ENCODE measurements around the gene ELFN2. TPM values are rescaled to one million over a fixed set of nuclear protein-coding genes. Genes with fewer than 3 reads are reported as not detected.

The ELFN2 gene
- total RNA-seq, 4 donors from 2014 or later, result 0.30 to 0.76 TPM; not detected in 2

DNA sequence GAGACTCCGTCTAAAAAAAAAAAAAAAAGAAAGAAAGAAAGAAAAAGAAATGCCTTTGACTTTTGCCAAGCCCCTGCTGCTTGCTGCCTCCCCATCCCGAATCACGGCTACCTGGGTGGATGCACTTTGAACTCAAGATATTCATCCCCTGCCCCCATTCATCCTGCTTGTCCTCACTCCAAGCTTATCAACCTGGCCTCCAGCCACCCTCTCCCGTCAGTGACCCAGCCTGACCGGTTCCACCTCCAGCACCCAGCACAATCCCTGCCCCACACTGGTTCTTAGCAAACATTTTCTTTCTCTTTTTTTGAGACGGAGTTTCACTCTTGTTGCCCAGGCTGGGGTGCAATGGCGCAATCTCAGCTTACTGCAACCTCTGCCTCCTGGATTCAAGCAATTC, 100.6 kb downstream of the ELFN2 start:
- no peaks in the 10 kb centered on the region for H3K4me1 ChIP-seq
- DNase-seq, result no peak
- no peak overlapping the region for H3K27ac ChIP-seq
- TF ChIP-seq, protein P1, sequence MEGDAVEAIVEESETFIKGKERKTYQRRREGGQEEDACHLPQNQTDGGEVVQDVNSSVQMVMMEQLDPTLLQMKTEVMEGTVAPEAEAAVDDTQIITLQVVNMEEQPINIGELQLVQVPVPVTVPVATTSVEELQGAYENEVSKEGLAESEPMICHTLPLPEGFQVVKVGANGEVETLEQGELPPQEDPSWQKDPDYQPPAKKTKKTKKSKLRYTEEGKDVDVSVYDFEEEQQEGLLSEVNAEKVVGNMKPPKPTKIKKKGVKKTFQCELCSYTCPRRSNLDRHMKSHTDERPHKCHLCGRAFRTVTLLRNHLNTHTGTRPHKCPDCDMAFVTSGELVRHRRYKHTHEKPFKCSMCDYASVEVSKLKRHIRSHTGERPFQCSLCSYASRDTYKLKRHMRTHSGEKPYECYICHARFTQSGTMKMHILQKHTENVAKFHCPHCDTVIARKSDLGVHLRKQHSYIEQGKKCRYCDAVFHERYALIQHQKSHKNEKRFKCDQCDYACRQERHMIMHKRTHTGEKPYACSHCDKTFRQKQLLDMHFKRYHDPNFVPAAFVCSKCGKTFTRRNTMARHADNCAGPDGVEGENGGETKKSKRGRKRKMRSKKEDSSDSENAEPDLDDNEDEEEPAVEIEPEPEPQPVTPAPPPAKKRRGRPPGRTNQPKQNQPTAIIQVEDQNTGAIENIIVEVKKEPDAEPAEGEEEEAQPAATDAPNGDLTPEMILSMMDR (IDR thresholded peaks at IDR 0.05), result no peak
- no peak for TF ChIP-seq POLR2A (IDR thresholded peaks at IDR 0.05)
- no peak overlapping the region for H3K4me3 ChIP-seq
- intact Hi-C loops (cut with DNase I; ENCODE audit: low total_unique reads), result no loop called here
- H3K27me3 ChIP-seq, result peaks cover 0 to 24% of the 10 kb centered on the region in 2 donors
- no peaks in the 10 kb centered on the region for H3K9me3 ChIP-seq
- H3K36me3 ChIP-seq, result no peaks in the 10 kb centered on the region

- Histone ChIP-seq H3K9me3 (no peaks in the 10 kb centered on the region), H3K27me3 (peaks cover 0 to 21% of the 10 kb centered on the region in 2 donors), H3K27ac (no peak overlapping the region), H3K4me3 (no peak overlapping the region), H3K4me1 (no peaks in the 10 kb centered on the region), H3K36me3 (no peaks in the 10 kb centered on the region)
- no peak for DNase-seq
- intact Hi-C loops (cut with DNase I; ENCODE audit: low total_unique reads), result no loop called here
- no peak for TF ChIP-seq POLR2A (IDR thresholded peaks at IDR 0.05)
- TF ChIP-seq, protein P1 (IDR thresholded peaks at IDR 0.05), result no peak
These were observed 102.3 kb downstream of the ELFN2 start for GRCh38 chr22:37325039-37325395.

- DNase-seq, result no peak
- no peaks in the 10 kb centered on the region for H3K36me3 ChIP-seq
- no peak overlapping the region for H3K27ac ChIP-seq
- no peaks in the 10 kb centered on the region for H3K4me1 ChIP-seq
- TF ChIP-seq, protein P1 (IDR thresholded peaks at IDR 0.05), result no peak
- no peak for TF ChIP-seq POLR2A (IDR thresholded peaks at IDR 0.05)
- H3K4me3 ChIP-seq, result no peak overlapping the region
- intact Hi-C loops (cut with DNase I; ENCODE audit: low total_unique reads), result no loop called here
- H3K9me3 ChIP-seq, result no peaks in the 10 kb centered on the region
- H3K27me3 ChIP-seq, result peaks cover 0 to 21% of the 10 kb centered on the region in 2 donors
These were observed 102.8 kb downstream of the ELFN2 start for GRCh38 chr22:37324340-37325038.

- H3K27me3 ChIP-seq, result peaks cover 0 to 17% of the 10 kb centered on the region in 2 donors
- intact Hi-C loops (cut with DNase I; ENCODE audit: low total_unique reads), result no loop called here
- no peak overlapping the region for H3K27ac ChIP-seq
- H3K4me3 ChIP-seq, result no peak overlapping the region
- TF ChIP-seq, protein P1 (IDR thresholded peaks at IDR 0.05), result no peak
- TF ChIP-seq POLR2A (IDR thresholded peaks at IDR 0.05), result no peak
- no peaks in the 10 kb centered on the region for H3K36me3 ChIP-seq
- DNase-seq, result no peak
- H3K9me3 ChIP-seq, result no peaks in the 10 kb centered on the region
- H3K4me1 ChIP-seq, result no peaks in the 10 kb centered on the region
These were observed 106.3 kb downstream of the ELFN2 start for GRCh38 chr22:37320726-37321677.

DNA sequence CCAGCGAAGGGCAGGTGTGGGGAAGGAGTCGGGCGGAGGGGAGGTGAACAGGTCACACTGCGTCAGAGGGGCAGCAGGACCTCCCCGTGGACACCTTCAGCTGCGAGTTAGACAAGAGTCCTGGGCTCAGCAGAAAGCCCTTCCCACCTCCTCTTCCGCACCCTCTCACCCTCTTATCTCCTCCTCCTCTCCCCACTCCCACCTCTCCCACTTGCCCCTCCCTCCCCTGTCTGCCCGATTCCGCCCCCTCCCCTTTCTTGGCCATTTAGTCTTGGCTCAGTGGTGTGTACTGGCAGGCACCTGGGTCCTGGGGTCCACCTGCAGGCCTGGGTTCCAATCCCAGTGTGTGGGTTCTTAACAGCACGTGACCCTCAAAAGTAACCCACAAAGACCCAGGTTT, 107.8 kb downstream of the ELFN2 start:
- Histone ChIP-seq H3K4me3 (no peak overlapping the region), H3K27me3 (peaks cover 0 to 2% of the 10 kb centered on the region in 2 donors), H3K36me3 (no peaks in the 10 kb centered on the region), H3K9me3 (no peaks in the 10 kb centered on the region), H3K27ac (no peak overlapping the region), H3K4me1 (no peaks in the 10 kb centered on the region)
- TF ChIP-seq, protein P1 (IDR thresholded peaks at IDR 0.05), result no peak
- TF ChIP-seq POLR2A (IDR thresholded peaks at IDR 0.05), result no peak
- intact Hi-C loops (cut with DNase I; ENCODE audit: low total_unique reads), result loop anchor here (10.0 kb wide), 1 partner anchor 275 kb away; no protein-coding TSS in a partner anchor
- DNase-seq, result no peak
